ENCODE results near the gene PALM2AKAP2.

PALM2AKAP2 gene

GRCh38 chr9:109735801-109736200 is 44.2 kb upstream of the PALM2AKAP2 start:
- Histone ChIP-seq H2AFZ (ENCODE audit: low read depth) (no peak overlapping the region), H3K27ac (no peak overlapping the region), H4K20me1 (ENCODE audit: insufficient read depth) (no peaks in the 10 kb centered on the region), H3K4me3 (IDR thresholded peaks at IDR 0.05; ENCODE audit: insufficient read depth, low read depth, low read length) (no peak overlapping the region), H3K36me3 (ENCODE audit: insufficient read depth) (no peaks in the 10 kb centered on the region), H3K4me2 (no peak overlapping the region), H3K4me1 (ENCODE audit: low read depth, poor library complexity, severe bottlenecking) (peaks cover 12% of the 10 kb centered on the region), H3K9ac (no peak overlapping the region), H3K27me3 (ENCODE audit: insufficient read depth, low read depth) (no peaks in the 10 kb centered on the region), H3K79me2 (ENCODE audit: insufficient read depth, low read depth) (no peaks in the 10 kb centered on the region)
- no peak for TF ChIP-seq CTCF (conservative IDR thresholded peaks at IDR 0.05; ENCODE audit: low read depth, low read length)

- H3K4me2 ChIP-seq: no peak overlapping the region
- H3K9ac ChIP-seq: no peak overlapping the region
- H3K79me2 ChIP-seq (ENCODE audit: insufficient read depth, low read depth): no peaks in the 10 kb centered on the region
- H3K36me3 ChIP-seq (ENCODE audit: insufficient read depth): no peaks in the 10 kb centered on the region
- no peak overlapping the region for H3K4me3 ChIP-seq (IDR thresholded peaks at IDR 0.05; ENCODE audit: insufficient read depth, low read depth, low read length)
- H3K27me3 ChIP-seq (ENCODE audit: insufficient read depth, low read depth): no peaks in the 10 kb centered on the region
- no peaks in the 10 kb centered on the region for H4K20me1 ChIP-seq (ENCODE audit: insufficient read depth)
- no peak overlapping the region for H3K27ac ChIP-seq
- peaks cover 12% of the 10 kb centered on the region for H3K4me1 ChIP-seq (ENCODE audit: low read depth, poor library complexity, severe bottlenecking)
- TF ChIP-seq CTCF (conservative IDR thresholded peaks at IDR 0.05; ENCODE audit: low read depth, low read length): no peak
- H2AFZ ChIP-seq (ENCODE audit: low read depth): no peak overlapping the region
These were observed 42.7 kb upstream of the PALM2AKAP2 start for GRCh38 chr9:109737295-109737694.

DNA sequence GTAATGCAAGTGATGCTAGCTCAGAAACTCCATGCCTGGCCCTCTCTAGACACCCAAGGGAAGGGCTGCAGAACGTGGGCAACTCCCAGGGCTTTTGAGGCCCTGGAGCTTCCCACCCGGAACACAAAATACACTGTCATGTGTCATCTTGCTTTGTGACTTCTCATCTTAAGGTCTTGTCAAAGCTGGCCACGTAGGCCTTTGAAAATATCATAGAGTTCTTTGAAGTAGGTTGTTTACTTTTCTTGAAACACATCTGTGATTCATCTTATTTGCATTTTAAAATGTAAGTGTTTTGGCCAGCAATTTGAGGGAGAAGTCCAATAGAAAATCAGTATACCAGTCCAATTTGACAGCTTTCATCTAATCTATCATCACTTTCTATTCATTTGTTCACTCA is 40.2 kb upstream of the PALM2AKAP2 start:
- H3K4me2 ChIP-seq: no peak overlapping the region
- H3K36me3 ChIP-seq (ENCODE audit: insufficient read depth): no peaks in the 10 kb centered on the region

GRCh38 chr9:109742776-109743348 is 37.1 kb upstream of the PALM2AKAP2 start:
- no peaks in the 10 kb centered on the region for H3K4me1 ChIP-seq (ENCODE audit: low read depth, poor library complexity, severe bottlenecking)
- H3K9ac ChIP-seq: no peak overlapping the region
- no peak overlapping the region for H2AFZ ChIP-seq (ENCODE audit: low read depth)

More for the DNA sequence above, 40.2 kb upstream of the PALM2AKAP2 start:
- no peaks in the 10 kb centered on the region for H3K79me2 ChIP-seq (ENCODE audit: insufficient read depth, low read depth)
- no peak overlapping the region for H2AFZ ChIP-seq (ENCODE audit: low read depth)
- no peak overlapping the region for H3K4me3 ChIP-seq (IDR thresholded peaks at IDR 0.05; ENCODE audit: insufficient read depth, low read depth, low read length)
- H3K4me1 ChIP-seq (ENCODE audit: low read depth, poor library complexity, severe bottlenecking): no peaks in the 10 kb centered on the region
- H3K27ac ChIP-seq: no peak overlapping the region
- TF ChIP-seq CTCF (conservative IDR thresholded peaks at IDR 0.05; ENCODE audit: low read depth, low read length): no peak
- no peaks in the 10 kb centered on the region for H3K27me3 ChIP-seq (ENCODE audit: insufficient read depth, low read depth)
- H3K9ac ChIP-seq: no peak overlapping the region
- H4K20me1 ChIP-seq (ENCODE audit: insufficient read depth): no peaks in the 10 kb centered on the region

More at GRCh38 chr9:109742776-109743348, 37.1 kb upstream of the PALM2AKAP2 start:
- Histone ChIP-seq H3K4me3 (IDR thresholded peaks at IDR 0.05; ENCODE audit: insufficient read depth, low read depth, low read length) (no peak overlapping the region), H3K79me2 (ENCODE audit: insufficient read depth, low read depth) (no peaks in the 10 kb centered on the region), H3K27ac (no peak overlapping the region), H3K4me2 (no peak overlapping the region), H4K20me1 (ENCODE audit: insufficient read depth) (no peaks in the 10 kb centered on the region), H3K36me3 (ENCODE audit: insufficient read depth) (no peaks in the 10 kb centered on the region), H3K27me3 (ENCODE audit: insufficient read depth, low read depth) (no peaks in the 10 kb centered on the region)
- no peak for TF ChIP-seq CTCF (conservative IDR thresholded peaks at IDR 0.05; ENCODE audit: low read depth, low read length)
